ENCODE results near the gene LTB4R2.
A peak's percentile ranks its signal among the peaks of the same experiment; 100 is the strongest.

The LTB4R2 gene

GRCh38 chr14:24291446-24292117, 18.4 kb upstream of the LTB4R2 start:
- no peak overlapping the region for H3K4me3 ChIP-seq (ENCODE audit: low read depth, low read length)
- no peak for TF ChIP-seq CTCF (IDR thresholded peaks at IDR 0.05; ENCODE audit: borderline replicate concordance, insufficient read depth, low read depth, low read length)

GRCh38 chr14:24292118-24292807, 17.7 kb upstream of the LTB4R2 start:
- no peak overlapping the region for H3K4me3 ChIP-seq (ENCODE audit: low read depth, low read length)
- no peak for TF ChIP-seq CTCF (IDR thresholded peaks at IDR 0.05; ENCODE audit: borderline replicate concordance, insufficient read depth, low read depth, low read length)

GRCh38 chr14:24293525-24293924, 16.4 kb upstream of the LTB4R2 start:
- TF ChIP-seq CTCF (IDR thresholded peaks at IDR 0.05; ENCODE audit: borderline replicate concordance, insufficient read depth, low read depth, low read length) = no peak
- no peak overlapping the region for H3K4me3 ChIP-seq (ENCODE audit: low read depth, low read length)

DNA sequence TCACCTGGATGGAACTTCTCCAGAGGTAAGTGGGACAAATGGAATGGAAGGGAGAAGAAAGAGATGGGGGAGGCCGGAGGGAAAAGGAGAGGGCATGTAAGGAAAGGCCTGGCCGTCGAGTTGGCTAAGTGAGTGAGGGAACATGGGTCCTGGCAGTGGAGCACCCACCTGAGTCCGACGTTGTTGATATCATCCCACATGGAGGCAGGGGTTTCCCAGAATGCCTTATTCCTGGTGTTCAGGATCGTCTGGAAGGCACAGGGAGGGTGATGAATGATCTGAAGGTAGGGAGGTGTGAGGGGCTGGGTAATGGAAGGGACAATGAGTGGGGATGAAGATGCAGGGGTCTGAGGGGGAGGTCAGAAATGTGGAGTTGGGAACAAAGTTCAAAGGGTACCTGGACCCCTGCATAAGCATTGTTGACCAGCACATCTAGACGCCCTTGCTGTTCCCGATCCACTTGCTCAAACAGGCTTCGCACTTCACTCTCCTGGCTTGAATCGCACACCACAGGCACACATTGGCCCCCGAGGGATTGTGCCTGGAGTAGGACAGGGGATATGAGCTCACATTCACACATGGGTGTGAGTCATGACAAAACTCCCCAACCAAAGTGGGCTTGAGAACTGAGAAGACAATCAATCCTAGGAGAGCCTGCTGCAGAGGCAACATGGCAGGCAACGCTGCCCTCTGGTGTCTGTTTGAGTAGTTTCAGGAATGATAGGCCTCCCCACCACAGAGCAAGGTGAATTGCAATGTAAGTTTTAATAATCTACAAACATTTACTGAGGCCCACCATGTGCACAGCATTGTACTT, 13.4 kb upstream of the LTB4R2 start:
- H3K4me3 ChIP-seq (ENCODE audit: low read depth, low read length) = no peak overlapping the region
- peak; percentile 72; the same call in 1 of the 2 replicates for TF ChIP-seq CTCF (IDR thresholded peaks at IDR 0.05; ENCODE audit: borderline replicate concordance, insufficient read depth, low read depth, low read length)

GRCh38 chr14:24297190-24297964, 12.6 kb upstream of the LTB4R2 start:
- no peak for TF ChIP-seq CTCF (IDR thresholded peaks at IDR 0.05; ENCODE audit: borderline replicate concordance, insufficient read depth, low read depth, low read length)
- H3K4me3 ChIP-seq (ENCODE audit: low read depth, low read length) = no peak overlapping the region

DNA sequence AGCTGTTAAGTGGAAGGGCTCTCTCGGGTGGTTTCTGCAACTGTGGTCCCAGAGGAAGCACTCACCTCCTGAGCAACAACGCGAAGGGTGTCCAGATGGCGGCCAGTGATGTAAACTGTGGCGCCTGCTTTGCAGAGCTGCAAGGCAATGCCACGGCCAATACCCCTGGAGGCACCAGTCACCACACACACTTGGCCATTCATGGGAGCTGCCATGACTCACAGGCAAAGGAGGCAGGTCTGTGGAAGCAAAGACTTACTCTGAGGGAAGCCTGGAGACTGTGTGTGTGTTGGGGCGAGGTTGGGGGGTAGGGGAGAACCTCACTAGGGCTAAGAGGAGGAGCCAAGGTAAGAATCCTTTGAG, 11.1 kb upstream of the LTB4R2 start:
- no peak for TF ChIP-seq CTCF (IDR thresholded peaks at IDR 0.05; ENCODE audit: borderline replicate concordance, insufficient read depth, low read depth, low read length)
- peak overlapping the region; percentile 50 for H3K4me3 ChIP-seq (ENCODE audit: low read depth, low read length)
